Smooth muscle cell (in vitro differentiated cells): Measurements from ENCODE around the gene AFTPH. TPM values are rescaled to one million over a fixed set of nuclear protein-coding genes. Genes with fewer than 3 reads are reported as not detected.

Experiments used
- DNase-seq: peaks from one replicate; lab custom pipeline; 2025; ENCODE audit not compliant: unreplicated experiment; lab: John Stamatoyannopoulos, UW
- H2AFZ ChIP-seq: fragments of 200-600 bp; sonication (generic); 2 replicates; pipeline ENCODE4 v1.6.0; 2016; ENCODE audit warnings: antibody characterized with exemption, low read depth, mild to moderate bottlenecking
- H3F3A ChIP-seq: fragments of 200-600 bp; sonication (generic); 2 replicates; pipeline ENCODE4 v1.6.0; 2017; ENCODE audit warnings: antibody characterized with exemption, low read depth
- H3K27ac ChIP-seq: fragments of 200-600 bp; sonication (generic); 2 replicates; pipeline ENCODE4 v1.5.1; 2016; ENCODE audit warnings: low read depth, mild to moderate bottlenecking
- H3K27me3 ChIP-seq: fragments of 200-600 bp; sonication (generic); 2 replicates; pipeline ENCODE4 v1.6.1; 2016; ENCODE audit warnings: low read depth, mild to moderate bottlenecking
- H3K36me3 ChIP-seq: fragments of 200-600 bp; sonication (generic); 2 replicates; pipeline ENCODE4 v1.5.1; 2016; ENCODE audit warnings: low read depth
- H3K4me1 ChIP-seq: fragments of 200-600 bp; sonication (generic); 2 replicates; pipeline ENCODE4 v1.5.1; 2016; ENCODE audit warnings: low read depth
- H3K4me2 ChIP-seq: fragments of 200-600 bp; sonication (generic); 2 replicates; pipeline ENCODE4 v1.6.0; 2016; ENCODE audit warnings: mild to moderate bottlenecking
- H3K4me3 ChIP-seq: fragments of 200-600 bp; sonication (generic); 2 replicates; pipeline ENCODE4 v1.5.1; 2016; ENCODE audit warnings: mild to moderate bottlenecking
- H3K79me2 ChIP-seq: fragments of 200-600 bp; sonication (generic); 2 replicates; pipeline ENCODE4 v1.6.0; 2016; ENCODE audit warnings: low read depth, mild to moderate bottlenecking
- H3K9ac ChIP-seq: fragments of 200-600 bp; sonication (generic); 2 replicates; pipeline ENCODE4 v1.6.0; 2016; ENCODE audit warnings: low read depth
- H3K9me3 ChIP-seq: fragments of 200-600 bp; sonication (generic); replicated peaks from 2 replicates; pipeline ENCODE4 v1.5.1; 2016; ENCODE audit warnings: low read depth
- H4K20me1 ChIP-seq: fragments of 200-600 bp; sonication (generic); 2 replicates; pipeline ENCODE4 v1.6.0; 2016; ENCODE audit warnings: low read depth
- WGBS: methylation state at CpG from one replicate; pipeline ENCODE4 v1.1.7; 2016; ENCODE audit warnings: low lambda C conversion rate; 5-methylcytosine and 5-hydroxymethylcytosine counted together
- polyA plus RNA-seq: library from polyadenylated mRNA; unstranded; fragments of >200 nt; fragmentation: Nextera tagmentation; extraction: Ambion mirVana; gene quantifications from 2 replicates; pipeline ENCODE4 v1.2.1, GENCODE V29; 2016
- total RNA-seq: library from RNA; depleted of rRNA; stranded (reverse); fragments of >200 nt; gene quantifications from 2 replicates; pipeline ENCODE4 v1.2.3, GENCODE V29; 2014
- TF ChIP-seq, protein P1 (sequence below): fragments of 200-600 bp; sonication (generic); IDR thresholded peaks from 2 replicates; pipeline ENCODE4 v1.5.1; 2017; ENCODE audit warnings: borderline replicate concordance, mild to moderate bottlenecking, antibody characterized with exemption; ENCODE audit not compliant: insufficient read depth, poor library complexity, severe bottlenecking

The AFTPH gene
- total and polyA plus RNA-seq, 2 experiments from 2014 or later: 5.5 to 26.3 TPM

DNA sequence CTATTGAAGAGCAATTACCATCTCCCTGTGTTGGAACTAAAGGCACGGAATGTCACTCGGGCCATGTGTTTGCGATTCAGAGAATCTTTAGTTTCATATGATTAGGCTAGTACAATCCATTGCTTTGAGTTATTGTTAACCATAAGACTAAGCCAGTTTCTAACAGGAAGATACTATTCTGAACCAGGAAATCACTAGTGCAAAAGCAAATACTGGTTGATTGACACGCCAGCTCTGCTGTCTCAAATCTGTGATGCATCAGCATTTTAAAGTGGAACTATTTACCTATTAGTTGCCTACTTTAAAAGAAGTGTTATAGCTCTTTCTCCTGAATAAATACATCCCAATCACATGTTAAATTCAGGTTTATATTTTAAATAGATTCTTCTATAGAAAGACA, 61.9 kb downstream of the AFTPH start:
- Histone ChIP-seq H4K20me1 (no peaks in the 10 kb centered on the region), H3K9ac (no peak overlapping the region), H3K9me3 (no peaks in the 10 kb centered on the region), H3K4me1 (no peaks in the 10 kb centered on the region), H2AFZ (no peak overlapping the region), H3K79me2 (no peaks in the 10 kb centered on the region), H3K36me3 (no peaks in the 10 kb centered on the region), H3K4me3 (no peak overlapping the region), H3K4me2 (no peak overlapping the region), H3F3A (no peaks in the 10 kb centered on the region), H3K27ac (no peak overlapping the region), H3K27me3 (no peaks in the 10 kb centered on the region)
- no peak for DNase-seq
- TF ChIP-seq, protein P1, sequence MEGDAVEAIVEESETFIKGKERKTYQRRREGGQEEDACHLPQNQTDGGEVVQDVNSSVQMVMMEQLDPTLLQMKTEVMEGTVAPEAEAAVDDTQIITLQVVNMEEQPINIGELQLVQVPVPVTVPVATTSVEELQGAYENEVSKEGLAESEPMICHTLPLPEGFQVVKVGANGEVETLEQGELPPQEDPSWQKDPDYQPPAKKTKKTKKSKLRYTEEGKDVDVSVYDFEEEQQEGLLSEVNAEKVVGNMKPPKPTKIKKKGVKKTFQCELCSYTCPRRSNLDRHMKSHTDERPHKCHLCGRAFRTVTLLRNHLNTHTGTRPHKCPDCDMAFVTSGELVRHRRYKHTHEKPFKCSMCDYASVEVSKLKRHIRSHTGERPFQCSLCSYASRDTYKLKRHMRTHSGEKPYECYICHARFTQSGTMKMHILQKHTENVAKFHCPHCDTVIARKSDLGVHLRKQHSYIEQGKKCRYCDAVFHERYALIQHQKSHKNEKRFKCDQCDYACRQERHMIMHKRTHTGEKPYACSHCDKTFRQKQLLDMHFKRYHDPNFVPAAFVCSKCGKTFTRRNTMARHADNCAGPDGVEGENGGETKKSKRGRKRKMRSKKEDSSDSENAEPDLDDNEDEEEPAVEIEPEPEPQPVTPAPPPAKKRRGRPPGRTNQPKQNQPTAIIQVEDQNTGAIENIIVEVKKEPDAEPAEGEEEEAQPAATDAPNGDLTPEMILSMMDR: no peak
- WGBS: 94% methylated on average over 4 of the region's 4 CpGs

DNA sequence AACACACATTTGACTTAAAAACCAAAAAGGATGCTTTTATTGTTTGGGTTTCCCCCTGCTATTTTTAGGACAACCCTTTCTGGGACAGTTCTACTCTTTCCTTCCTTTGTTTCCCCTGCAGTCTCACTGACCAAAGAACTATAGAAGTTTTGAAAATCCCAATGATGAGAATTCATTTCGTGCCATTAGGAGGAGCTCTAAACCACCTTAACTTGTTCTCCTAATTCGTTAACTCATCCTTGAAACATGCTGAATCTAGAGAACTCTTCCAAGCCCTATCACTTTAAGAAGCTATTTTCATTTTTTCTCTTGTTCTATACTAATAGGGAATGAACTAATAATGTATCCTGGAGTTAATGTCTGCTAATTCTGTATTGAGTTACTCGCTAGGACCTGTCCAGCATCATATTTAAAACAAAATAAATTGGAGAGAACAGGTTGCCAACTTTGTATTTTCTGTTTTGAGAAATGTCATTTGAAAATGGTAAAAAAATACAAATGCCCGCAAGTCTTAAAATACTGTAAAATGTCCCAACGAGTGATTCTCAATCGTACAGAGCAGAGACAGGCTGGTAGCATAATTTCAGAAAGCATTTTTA, 62.9 kb downstream of the AFTPH start:
- H3K4me2 ChIP-seq: no peak overlapping the region
- no peaks in the 10 kb centered on the region for H3K79me2 ChIP-seq
- H2AFZ ChIP-seq: no peak overlapping the region
- WGBS: 45% methylated on average over 6 of the region's 6 CpGs
- no peak overlapping the region for H3K27ac ChIP-seq
- no peak overlapping the region for H3K4me3 ChIP-seq
- no peak overlapping the region for H3K9ac ChIP-seq
- DNase-seq: no peak
- no peaks in the 10 kb centered on the region for H3K9me3 ChIP-seq
- TF ChIP-seq, protein P1: peak; percentile 61
- H3K4me1 ChIP-seq: no peaks in the 10 kb centered on the region
- H4K20me1 ChIP-seq: no peaks in the 10 kb centered on the region
- no peaks in the 10 kb centered on the region for H3K27me3 ChIP-seq
- H3F3A ChIP-seq: no peaks in the 10 kb centered on the region
- no peaks in the 10 kb centered on the region for H3K36me3 ChIP-seq

DNA sequence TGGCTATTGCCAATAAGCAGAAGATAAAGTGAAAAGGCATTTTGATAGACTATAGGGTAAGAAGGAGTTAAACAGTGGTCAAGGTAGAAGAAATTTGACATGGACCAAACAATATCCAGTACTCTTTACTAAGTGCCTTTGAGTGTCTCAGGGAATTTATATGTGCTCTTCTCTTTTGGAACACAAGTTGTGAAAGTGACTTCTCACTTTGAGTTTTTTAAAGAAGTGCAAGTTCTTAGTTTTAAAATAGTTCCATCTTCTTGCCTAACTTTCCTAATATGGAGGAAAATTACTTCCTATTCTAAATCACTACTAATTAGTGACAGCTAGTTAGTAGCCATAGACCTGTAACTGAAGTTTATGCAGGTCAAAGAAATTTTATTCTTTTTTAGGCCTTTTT, 63.4 kb downstream of the AFTPH start:
- no peak overlapping the region for H3K9ac ChIP-seq
- TF ChIP-seq, protein P1: no peak
- H3K9me3 ChIP-seq: no peaks in the 10 kb centered on the region
- no peaks in the 10 kb centered on the region for H3K27me3 ChIP-seq
- H3K36me3 ChIP-seq: peaks cover 5% of the 10 kb centered on the region
- H3F3A ChIP-seq: peaks cover 2% of the 10 kb centered on the region
- no peak overlapping the region for H3K4me3 ChIP-seq
- no peak for DNase-seq
- no peak overlapping the region for H2AFZ ChIP-seq
- H3K4me2 ChIP-seq: no peak overlapping the region
- H4K20me1 ChIP-seq: no peaks in the 10 kb centered on the region
- H3K4me1 ChIP-seq: no peaks in the 10 kb centered on the region
- H3K79me2 ChIP-seq: no peaks in the 10 kb centered on the region
- no peak overlapping the region for H3K27ac ChIP-seq

DNA sequence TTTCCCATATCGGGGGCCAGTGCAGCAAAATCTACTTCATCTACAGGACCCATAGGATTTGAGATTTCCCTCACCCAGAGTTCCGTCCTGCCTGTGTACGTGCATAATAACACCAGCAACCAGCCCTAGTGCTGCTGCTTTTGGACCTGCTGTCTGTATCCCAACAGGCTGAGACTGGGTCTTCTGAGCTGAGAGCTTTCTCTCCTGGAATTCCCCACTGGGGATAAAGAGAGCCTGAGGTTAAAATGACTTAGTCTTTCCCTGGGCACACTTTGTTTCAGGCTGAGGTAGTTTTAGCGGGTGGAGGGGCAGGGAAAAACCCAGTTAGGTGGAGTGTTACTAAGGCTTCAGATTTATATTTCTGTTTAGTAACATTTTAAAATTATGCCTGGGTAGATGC, 67.1 kb downstream of the AFTPH start:
- Histone ChIP-seq H3K4me3 (no peak overlapping the region), H3F3A (peaks cover 12% of the 10 kb centered on the region), H3K4me1 (peaks cover 3% of the 10 kb centered on the region), H3K9ac (no peak overlapping the region), H3K79me2 (no peaks in the 10 kb centered on the region), H4K20me1 (no peaks in the 10 kb centered on the region), H3K27me3 (no peaks in the 10 kb centered on the region), H3K9me3 (no peaks in the 10 kb centered on the region), H3K27ac (no peak overlapping the region), H2AFZ (no peak overlapping the region), H3K36me3 (peaks cover 7% of the 10 kb centered on the region), H3K4me2 (no peak overlapping the region)
- TF ChIP-seq, protein P1: no peak
- no peak for DNase-seq
- WGBS: 88% methylated on average over 4 of the region's 4 CpGs
